GM18951 (cell line): ENCODE measurements around the gene NXF3.
"Not testable (repeated sequence)": the region's sequence is repeated elsewhere in the genome, so short reads cannot be mapped to it uniquely, and the experiment has no call there.

Experiments used
- POLR2A ChIP-seq: IDR thresholded peaks from 4 replicates; pipeline ENCODE4 v1.6.1; 2011; ENCODE audit warnings: mild to moderate bottlenecking; ENCODE audit not compliant: insufficient read length, insufficient read depth; ENCODE audit errors: extremely low read depth
- in situ Hi-C: fragments of 300-500 bp; cut with MboI; formaldehyde crosslinking; loops from one replicate; pipeline ENCODE4 v1.12.0; 2022; ENCODE audit warnings: low sequenced_read_pairs, mixed read lengths, inconsistent platforms; ENCODE audit not compliant: unreplicated experiment

Gene NXF3, protein sequence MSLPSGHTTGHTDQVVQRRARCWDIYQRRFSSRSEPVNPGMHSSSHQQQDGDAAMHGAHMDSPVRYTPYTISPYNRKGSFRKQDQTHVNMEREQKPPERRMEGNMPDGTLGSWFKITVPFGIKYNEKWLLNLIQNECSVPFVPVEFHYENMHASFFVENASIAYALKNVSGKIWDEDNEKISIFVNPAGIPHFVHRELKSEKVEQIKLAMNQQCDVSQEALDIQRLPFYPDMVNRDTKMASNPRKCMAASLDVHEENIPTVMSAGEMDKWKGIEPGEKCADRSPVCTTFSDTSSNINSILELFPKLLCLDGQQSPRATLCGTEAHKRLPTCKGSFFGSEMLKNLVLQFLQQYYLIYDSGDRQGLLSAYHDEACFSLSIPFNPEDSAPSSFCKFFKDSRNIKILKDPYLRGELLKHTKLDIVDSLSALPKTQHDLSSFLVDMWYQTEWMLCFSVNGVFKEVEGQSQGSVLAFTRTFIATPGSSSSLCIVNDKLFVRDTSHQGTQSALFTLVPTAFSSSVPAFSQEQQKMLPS

DNA sequence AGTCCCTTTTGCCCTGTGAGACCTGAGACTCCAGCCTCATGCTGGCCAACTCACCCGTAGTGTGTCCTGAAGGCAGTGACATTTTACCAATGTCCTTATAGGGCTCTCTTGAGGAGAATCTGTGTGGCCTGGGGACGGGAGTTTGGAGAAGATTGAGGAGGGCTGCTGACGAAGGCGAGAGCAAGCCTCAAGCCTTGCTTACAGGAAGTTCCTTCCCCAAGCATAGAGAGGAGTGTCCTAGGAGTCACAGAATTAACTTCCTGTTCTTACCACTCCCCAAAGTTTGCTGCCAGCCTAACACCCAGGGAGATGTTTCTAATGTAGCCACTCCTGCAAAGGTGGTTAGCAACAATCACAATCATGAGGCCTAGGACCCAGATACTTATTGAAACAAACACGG lies at the start of gene NXF3:
Gene NXF3, minus strand, starts transcription at position 202 of the 400 bp plus-strand sequence. Its CDS starts 120 bp downstream, at position 82.
- in situ Hi-C loops = no loop called here
- no peak for TF ChIP-seq POLR2A

DNA sequence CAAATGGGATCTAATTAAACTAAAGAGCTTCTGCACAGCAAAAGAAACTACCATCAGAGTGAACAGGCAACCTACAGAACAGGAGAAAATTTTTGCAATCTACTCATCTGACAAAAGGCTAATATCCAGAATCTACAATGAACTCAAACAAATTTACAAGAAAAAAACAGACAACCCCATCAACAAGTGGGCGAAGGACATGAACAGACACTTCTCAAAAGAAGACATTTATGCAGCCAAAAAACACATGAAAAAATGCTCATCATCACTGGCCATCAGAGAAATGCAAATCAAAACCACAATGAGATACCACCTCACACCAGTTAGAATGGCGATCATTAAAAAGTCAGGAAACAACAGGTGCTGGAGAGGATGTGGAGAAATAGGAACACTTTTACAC lies 43.6 kb upstream of the NXF3 start:
- in situ Hi-C loops = not testable (repeated sequence)

DNA sequence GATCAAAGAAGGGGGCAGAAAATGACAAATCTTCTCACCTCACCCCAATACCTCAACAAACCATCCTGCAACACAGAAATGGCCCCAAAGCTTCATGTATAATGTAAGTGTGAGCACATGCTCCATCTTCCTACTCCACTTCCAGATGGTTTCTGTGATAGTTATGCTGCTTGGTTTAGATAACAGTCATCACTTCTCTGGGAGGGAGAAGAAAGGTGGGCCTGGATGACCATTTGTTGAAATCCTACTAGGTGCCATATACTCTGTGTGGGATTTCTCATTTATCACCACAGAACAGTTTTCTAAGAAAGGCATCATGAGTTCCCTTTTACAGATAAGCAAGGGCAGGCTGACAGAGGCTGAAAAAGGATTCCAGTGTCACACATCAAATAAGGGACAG lies 31.3 kb upstream of the NXF3 start:
- TF ChIP-seq POLR2A = no peak
- in situ Hi-C loops = no loop called here

DNA sequence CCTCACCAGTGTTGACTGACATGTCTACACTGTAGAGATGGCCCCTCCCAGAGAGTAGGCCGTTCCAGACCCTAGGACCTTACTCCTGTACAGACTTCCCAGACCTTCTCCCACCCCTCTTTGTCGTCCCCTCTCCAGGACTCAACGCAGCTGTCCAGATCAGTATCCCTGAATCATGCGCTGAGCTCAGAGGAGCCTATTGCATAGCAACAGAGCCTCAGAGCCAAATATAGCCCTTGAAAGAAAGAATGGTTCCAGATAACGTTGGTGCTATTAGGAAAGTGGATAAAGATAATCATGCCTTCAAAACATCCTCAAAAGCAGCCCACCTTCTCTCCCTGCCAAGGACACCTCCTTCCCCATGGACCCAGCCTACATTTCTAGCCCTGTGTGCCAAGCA lies 27.8 kb upstream of the NXF3 start:
- in situ Hi-C loops = no loop called here
- TF ChIP-seq POLR2A = no peak

DNA sequence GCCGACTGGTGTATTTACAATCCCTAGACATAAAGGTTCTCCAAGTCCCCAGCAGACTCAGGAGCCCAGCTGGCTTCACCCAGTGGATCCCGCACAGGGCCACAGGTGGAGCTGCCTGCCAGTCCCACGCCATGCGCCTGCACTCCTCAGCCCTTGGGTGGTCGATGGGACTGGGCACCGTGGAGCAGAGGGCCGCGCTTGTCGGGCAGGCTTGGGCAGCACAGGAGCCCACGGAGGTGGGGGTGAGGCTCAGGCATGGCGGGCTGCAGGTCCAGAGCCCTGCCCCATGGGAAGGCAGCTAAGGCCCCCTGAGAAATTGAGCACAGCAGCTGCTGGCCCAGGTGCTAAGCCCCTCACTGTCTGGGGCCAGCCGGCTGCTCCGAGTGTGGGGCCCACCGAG lies 24.0 kb upstream of the NXF3 start:
- in situ Hi-C loops = not testable (repeated sequence)

DNA sequence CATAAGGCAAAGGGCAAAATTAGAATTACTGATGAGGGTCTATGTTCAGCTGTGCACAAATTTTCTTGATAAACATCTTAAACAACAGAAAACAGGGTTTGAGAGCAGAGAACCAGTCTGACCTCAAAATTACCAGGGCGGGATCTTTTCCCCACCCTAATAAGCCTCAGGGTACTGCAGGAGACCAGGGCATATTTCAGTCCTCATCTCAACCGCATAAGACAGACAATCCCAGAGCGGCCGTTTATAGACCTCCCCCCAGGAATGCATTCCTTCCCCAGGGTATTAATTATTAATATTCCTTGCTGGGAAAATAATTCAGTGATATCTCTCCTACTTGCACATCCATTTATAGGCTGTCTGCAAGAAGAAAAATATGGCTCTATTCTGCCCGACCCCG lies 16.6 kb upstream of the NXF3 start:
- in situ Hi-C loops = not testable (repeated sequence)

DNA sequence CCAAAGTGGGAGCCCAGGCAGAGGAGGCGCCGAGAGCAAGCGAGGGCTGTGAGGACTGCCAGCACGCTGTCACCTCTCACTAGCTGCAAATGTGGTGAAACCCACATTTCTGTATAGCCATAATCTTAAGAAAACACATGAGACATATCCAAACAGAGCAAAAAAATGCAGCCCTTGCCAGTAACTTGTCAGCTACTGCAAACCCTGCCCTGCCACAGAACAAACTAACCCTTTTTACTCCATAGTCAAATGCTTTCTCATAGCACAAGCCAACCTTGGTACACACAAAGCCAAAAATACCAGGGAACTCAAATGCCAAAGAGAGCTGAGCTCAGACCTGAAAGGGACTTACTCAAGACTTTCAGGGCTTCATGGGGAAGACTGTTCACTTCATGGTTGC lies 14.9 kb upstream of the NXF3 start:
- in situ Hi-C loops = no loop called here
- TF ChIP-seq POLR2A = no peak

DNA sequence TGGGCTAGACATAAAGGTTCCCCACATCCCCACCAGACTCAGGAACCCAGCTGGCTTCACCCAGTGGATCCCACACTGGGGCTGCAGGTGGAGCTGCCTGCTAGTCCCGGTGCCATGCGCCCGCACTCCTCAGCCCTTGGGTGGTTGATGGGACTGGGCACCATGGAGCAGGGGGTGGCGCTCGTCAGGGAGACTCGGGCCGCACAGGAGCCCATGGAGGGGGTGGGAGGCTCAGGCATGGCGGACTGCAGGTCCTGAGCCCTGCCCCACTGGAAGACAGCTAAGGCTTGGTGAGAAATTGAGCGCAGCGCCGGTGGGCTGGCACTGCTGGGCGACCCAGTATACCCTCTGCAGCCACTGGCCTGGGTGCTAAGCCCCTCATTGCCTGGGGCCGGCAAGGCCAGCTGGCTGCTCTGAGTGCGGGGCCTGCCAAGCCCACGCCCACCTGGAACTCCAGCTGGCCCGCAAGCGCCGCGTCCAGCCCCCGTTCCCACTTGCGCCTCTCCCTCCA lies 14.3 kb upstream of the NXF3 start:
- in situ Hi-C loops = not testable (repeated sequence)

DNA sequence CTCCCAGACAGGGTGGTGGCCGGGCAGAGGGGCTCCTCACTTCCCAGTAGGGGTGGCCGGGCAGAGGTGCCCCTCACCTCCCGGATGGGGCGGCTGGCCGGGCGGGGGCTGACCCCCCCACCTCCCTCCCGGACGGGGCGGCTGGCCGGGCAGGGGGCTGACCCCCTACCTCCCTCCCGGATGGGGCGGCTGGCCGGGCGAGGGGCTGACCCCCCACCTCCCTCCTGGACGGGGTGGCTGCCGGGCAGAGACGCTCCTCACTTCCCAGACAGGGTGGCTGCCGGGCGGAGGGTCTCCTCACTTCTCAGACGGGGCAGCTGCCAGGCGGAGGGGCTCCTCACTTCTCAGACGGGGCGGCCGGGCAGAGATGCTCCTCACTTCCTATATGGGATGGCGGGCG lies 11.4 kb upstream of the NXF3 start:
- in situ Hi-C loops = not testable (repeated sequence)

DNA sequence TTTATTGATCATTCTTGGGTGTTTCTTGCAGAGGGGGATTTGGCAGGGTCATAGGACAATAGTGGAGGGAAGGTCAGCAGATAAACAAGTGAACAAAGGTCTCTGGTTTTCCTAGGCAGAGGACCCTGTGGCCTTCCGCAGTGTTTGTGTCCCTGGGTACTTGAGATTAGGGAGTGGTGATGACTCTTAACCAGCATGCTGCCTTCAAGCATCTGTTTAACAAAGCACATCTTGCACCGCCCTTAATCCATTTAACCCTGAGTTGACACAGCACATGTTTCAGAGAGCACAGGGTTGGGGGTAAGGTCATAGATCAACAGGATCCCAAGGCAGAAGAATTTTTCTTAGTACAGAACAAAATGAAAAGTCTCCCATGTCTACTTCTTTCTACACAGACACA lies 10.9 kb upstream of the NXF3 start:
- in situ Hi-C loops = not testable (repeated sequence)

DNA sequence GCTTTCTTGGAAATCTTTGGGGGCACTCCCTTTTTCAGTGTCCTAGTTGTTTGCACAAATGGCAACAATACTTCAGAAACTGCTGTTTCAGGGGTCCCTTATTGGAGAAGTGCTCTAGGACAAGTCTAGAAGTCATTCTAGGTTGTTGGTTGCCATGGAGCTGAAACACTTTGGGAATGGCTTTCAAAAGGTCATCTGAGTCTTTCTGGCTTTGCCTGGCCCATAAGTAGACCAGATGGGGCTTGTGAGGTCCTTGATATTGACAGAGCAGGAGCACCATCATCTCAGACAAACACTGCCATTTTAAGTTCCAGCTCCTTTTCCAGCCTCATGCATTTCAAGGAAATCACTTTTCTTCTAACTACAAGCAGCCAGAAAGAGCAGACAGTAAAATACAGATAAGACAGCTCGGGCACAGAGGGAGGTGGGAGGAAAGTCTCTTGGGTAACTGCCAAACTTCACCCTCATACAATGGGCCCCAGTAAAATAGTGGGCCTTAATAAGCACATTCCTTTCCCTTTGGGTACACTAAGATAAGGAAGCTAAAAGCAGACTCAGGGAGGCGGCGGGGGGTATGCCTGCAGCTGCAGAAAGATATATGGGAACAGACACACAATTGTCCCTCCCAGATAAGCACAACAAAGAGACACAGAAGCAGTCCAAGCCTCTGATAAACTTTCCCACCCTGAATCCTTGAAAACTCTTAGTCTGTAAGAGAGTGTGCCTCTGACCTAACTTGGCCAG lies 8.5 kb upstream of the NXF3 start:
- no peak for TF ChIP-seq POLR2A
- in situ Hi-C loops = no loop called here

DNA sequence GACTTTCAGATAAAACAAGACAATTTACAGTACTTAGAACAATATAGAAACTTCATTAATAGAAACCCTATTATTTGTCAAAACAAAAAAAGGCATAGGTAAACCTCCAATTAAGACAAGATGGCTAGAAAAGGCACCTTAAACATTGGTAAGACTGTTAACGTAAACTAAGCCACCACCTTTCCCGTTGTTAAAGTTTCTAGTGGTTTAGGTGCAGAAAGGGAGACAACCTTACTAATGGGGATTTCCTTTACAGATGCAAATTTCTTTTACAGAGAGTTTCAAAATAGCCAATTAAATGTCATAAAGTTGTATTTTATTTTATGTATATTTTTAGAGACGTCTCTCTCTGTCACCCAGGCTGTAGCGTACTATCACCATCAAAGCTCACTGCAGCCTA lies 7.5 kb upstream of the NXF3 start:
- no peak for TF ChIP-seq POLR2A
- in situ Hi-C loops = no loop called here

DNA sequence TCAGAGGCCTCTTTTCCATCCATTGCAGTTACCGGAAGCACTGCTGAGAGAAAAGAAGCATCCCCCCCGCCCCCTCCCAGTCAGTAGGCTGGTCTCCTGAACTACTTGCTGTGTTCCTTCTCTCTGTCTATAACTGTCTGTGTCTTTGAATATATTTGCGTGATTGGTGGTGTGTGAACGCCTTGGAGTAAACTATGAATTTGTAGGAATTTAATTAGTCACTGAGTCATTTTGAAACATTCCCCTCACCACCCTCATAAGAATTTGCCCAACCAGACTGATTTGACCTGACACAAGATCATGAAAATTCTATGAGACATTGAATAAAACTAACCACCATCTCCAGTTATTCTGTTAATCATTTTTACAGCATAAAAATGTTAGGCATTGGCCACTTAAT lies 6.7 kb upstream of the NXF3 start:
- TF ChIP-seq POLR2A = no peak
- in situ Hi-C loops = no loop called here

DNA sequence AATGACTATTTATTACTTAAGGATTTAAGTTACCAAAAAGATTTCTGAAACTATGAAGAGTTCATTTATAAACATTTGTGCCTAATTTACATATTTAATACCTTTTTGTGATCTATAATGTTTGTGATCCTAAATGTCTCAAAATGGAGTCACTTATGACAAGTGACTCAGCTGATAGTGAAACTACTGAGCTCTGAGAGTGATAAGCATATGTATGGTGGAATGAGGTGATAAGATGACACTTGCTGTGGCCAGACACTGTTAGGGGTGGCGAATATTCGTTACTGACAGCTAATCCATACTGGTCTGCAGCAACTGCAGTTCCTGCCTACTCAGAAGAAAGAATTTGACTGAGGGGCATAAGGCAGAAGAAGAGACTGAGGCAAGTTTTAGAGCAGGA lies 5.5 kb upstream of the NXF3 start:
- no peak for TF ChIP-seq POLR2A
- in situ Hi-C loops = no loop called here
